ENCODE data around the gene PRSS56.

PRSS56 gene

DNA sequence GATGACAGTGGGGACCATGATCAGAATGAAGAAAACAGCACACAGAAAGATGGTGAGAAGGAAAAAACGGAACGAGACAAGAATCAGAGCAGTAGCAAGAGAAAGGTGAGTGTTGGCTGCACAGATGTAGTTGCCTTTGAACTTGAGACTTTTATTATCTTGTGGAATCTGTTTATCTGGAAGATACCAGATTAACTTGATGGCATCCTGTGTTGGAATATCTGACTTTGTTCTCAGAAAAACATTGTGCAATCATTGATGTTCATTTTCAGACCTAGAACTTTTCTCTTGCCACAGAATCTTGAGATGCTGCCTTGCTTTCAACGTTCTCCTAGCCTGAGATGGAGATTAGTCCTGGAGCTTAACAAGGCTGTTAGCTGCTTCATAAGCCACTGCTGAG lies 36.2 kb downstream of the PRSS56 start:
- TF ChIP-seq, protein P1, sequence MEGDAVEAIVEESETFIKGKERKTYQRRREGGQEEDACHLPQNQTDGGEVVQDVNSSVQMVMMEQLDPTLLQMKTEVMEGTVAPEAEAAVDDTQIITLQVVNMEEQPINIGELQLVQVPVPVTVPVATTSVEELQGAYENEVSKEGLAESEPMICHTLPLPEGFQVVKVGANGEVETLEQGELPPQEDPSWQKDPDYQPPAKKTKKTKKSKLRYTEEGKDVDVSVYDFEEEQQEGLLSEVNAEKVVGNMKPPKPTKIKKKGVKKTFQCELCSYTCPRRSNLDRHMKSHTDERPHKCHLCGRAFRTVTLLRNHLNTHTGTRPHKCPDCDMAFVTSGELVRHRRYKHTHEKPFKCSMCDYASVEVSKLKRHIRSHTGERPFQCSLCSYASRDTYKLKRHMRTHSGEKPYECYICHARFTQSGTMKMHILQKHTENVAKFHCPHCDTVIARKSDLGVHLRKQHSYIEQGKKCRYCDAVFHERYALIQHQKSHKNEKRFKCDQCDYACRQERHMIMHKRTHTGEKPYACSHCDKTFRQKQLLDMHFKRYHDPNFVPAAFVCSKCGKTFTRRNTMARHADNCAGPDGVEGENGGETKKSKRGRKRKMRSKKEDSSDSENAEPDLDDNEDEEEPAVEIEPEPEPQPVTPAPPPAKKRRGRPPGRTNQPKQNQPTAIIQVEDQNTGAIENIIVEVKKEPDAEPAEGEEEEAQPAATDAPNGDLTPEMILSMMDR (IDR thresholded peaks at IDR 0.05) = no peak
- Mint-ChIP-seq H3K4me3 (no peak overlapping the region), H3K36me3 (ENCODE audit: low read depth) (peaks cover 76% of the 10 kb centered on the region), H3K27ac (peak overlapping the region; percentile 6), H3K27me3 (ENCODE audit: low read depth, poor library complexity) (no peaks in the 10 kb centered on the region), H3K9me3 (no peaks in the 10 kb centered on the region), H3K4me1 (peaks cover 14% of the 10 kb centered on the region)
- DNase-seq = no peak

DNA sequence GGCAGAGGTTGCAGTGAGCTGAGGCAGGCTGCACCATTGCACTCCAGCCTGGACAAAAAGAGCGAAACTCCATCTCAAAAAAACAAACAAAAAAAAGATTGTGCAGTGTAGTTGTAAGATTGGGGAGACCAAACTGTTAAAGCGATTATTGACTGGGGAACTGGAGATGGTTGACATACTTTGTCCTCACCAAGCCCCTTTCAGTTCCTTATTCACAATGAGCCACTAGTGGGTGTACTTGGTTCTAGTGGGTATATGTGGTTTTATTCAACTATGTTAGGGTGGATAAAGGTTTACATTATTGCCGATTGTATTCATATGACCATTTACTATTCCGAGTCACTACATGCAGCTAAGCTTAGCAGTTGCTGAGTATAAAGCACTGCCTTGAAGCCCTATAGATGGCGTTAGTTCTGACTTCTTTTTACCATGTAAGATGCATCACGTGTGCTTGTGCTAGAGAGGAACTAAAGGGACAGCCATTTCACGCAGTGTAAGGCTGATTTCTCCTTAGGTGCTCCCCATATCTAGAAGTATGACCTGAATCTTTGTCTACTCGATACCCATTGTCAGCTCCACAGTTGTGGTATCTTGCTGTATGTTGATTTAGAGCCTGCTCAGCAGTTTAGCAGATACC lies 42.4 kb downstream of the PRSS56 start:
- Mint-ChIP-seq H3K27me3 (ENCODE audit: low read depth, poor library complexity) (peaks cover 5% of the 10 kb centered on the region), H3K36me3 (ENCODE audit: low read depth) (peaks cover 84% of the 10 kb centered on the region)

DNA sequence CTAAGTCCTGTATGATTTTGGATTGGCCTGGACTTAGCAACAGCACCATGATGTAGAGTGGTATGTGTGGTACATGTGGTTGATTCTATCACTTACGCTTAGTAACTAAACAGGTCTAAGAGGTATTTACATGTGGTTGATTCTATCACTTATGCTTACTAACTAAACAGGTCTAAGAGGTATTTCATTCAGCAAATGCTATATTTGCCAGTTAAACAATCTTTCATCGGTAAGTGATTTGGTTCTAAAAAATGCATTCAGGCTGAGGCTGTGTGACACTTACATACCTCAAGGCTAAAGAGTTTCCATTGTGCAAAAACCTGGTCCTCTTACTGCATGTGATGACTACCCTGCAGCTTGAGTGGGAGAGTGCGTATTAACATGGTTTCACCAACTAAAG lies 43.4 kb downstream of the PRSS56 start:
- Mint-ChIP-seq H3K4me1 (no peaks in the 10 kb centered on the region), H3K27me3 (ENCODE audit: low read depth, poor library complexity) (peaks cover 5% of the 10 kb centered on the region), H3K36me3 (ENCODE audit: low read depth) (peaks cover 88% of the 10 kb centered on the region), H3K9me3 (no peaks in the 10 kb centered on the region), H3K4me3 (no peak overlapping the region), H3K27ac (no peak overlapping the region)
- TF ChIP-seq, protein P1 (IDR thresholded peaks at IDR 0.05) = no peak
- no peak for DNase-seq

More for the DNA sequence above, 42.4 kb downstream of the PRSS56 start:
- no peak overlapping the region for H3K4me3 Mint-ChIP-seq
- TF ChIP-seq, protein P1 (IDR thresholded peaks at IDR 0.05) = no peak
- no peak for DNase-seq
- H3K4me1 Mint-ChIP-seq = no peaks in the 10 kb centered on the region
- no peaks in the 10 kb centered on the region for H3K9me3 Mint-ChIP-seq
- H3K27ac Mint-ChIP-seq = peak overlapping the region; percentile 56

DNA sequence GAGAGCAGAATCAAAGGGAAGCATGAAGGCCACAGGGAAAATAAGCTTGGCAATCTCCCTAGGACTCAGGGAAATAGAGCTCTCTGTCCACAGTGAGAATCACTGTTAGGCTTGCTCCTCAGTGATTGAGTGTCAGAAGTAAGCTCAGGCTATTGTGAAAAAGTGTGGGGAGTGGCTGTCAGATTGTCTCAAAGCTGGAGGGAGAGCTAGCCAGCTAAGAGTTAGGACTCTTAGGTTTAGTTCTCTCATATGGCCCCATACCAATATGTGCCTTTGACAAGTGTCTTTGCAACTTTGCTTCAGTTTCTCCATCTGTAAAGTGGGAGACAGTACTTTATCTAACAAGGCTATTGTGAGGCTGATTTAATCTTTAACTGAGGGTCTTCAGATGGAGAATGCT lies 47.5 kb downstream of the PRSS56 start:
- H3K27me3 Mint-ChIP-seq (ENCODE audit: low read depth, poor library complexity) = no peaks in the 10 kb centered on the region
- peaks cover 86% of the 10 kb centered on the region for H3K36me3 Mint-ChIP-seq (ENCODE audit: low read depth)
- TF ChIP-seq, protein P1 (IDR thresholded peaks at IDR 0.05) = no peak
- H3K27ac Mint-ChIP-seq = no peak overlapping the region
- H3K9me3 Mint-ChIP-seq = no peaks in the 10 kb centered on the region
- no peak for DNase-seq
- H3K4me1 Mint-ChIP-seq = no peaks in the 10 kb centered on the region
- H3K4me3 Mint-ChIP-seq = no peak overlapping the region

DNA sequence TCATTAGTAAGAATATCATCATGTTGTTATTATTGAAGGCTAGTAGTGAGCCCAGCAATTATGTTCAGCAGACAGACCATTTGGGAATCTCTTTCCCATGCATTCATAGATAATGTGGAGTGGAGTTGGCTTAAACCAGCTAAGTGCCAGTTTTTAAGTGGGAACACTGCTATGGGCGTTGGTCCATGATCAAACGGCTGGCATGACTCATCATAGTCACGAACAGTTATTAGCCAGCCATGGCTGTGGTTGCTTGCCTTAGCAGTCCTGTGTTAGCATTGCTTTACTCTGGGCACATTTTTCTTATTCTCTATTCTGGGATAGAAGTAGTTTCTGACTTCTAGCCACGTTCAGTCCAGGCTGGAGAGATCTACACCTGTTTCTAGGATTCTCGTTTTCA lies 48.0 kb downstream of the PRSS56 start:
- Mint-ChIP-seq H3K27me3 (ENCODE audit: low read depth, poor library complexity) (no peaks in the 10 kb centered on the region), H3K9me3 (no peaks in the 10 kb centered on the region)

More for the DNA sequence above, 48.0 kb downstream of the PRSS56 start:
- DNase-seq = no peak
- Mint-ChIP-seq H3K4me3 (no peak overlapping the region), H3K36me3 (ENCODE audit: low read depth) (peaks cover 81% of the 10 kb centered on the region), H3K4me1 (no peaks in the 10 kb centered on the region), H3K27ac (no peak overlapping the region)
- TF ChIP-seq, protein P1 (IDR thresholded peaks at IDR 0.05) = no peak

Data from nephron progenitor cell (in vitro differentiated cells).